Type B pancreatic cell (in vitro differentiated cells): ENCODE data around the gene PARD3. TPM values are rescaled to one million over a fixed set of nuclear protein-coding genes. Genes with fewer than 3 reads are reported as not detected.

Source experiments
- DNase-seq: peaks from one replicate; pipeline ENCODE4 v3.0.0; 2021; ENCODE audit warnings: mixed read lengths; ENCODE audit not compliant: unreplicated experiment; ENCODE audit errors: extremely low spot score
- H3K27ac Mint-ChIP-seq: 2 replicates; pipeline ENCODE4 v1.8.0; 2021; ENCODE audit warnings: mild to moderate bottlenecking, mixed read lengths
- H3K27me3 Mint-ChIP-seq: 2 replicates; pipeline ENCODE4 v1.8.0; 2021; ENCODE audit warnings: mixed read lengths
- H3K36me3 Mint-ChIP-seq: 2 replicates; pipeline ENCODE4 v1.8.0; 2021; ENCODE audit warnings: mixed read lengths
- H3K4me1 Mint-ChIP-seq: one replicate; pipeline ENCODE4 v1.8.0; 2021; ENCODE audit warnings: mixed read lengths; ENCODE audit not compliant: unreplicated experiment
- H3K4me3 Mint-ChIP-seq: 2 replicates; pipeline ENCODE4 v1.8.0; 2021; ENCODE audit warnings: mild to moderate bottlenecking, mixed read lengths
- H3K9me3 Mint-ChIP-seq: 2 replicates; pipeline ENCODE4 v1.8.0; 2021; ENCODE audit warnings: mixed read lengths
- CTCF ChIP-seq: fragments of 200-600 bp; sonication (generic); conservative IDR thresholded peaks from 2 replicates; pipeline ENCODE4 v1.5.0; 2021; ENCODE audit warnings: antibody characterized with exemption, mild to moderate bottlenecking
- total RNA-seq: library from RNA; stranded (reverse); gene quantifications from 2 replicates; pipeline ENCODE4 v1.2.1, GENCODE V29; 2021; ENCODE audit warnings: low replicate concordance

Gene PARD3
- total RNA-seq, 1 donor from 2014 or later, result 52.3 TPM

GRCh38 chr10:34553747-34554146 lies 261.3 kb downstream of the PARD3 start:
- no peak for DNase-seq
- no peak overlapping the region for H3K4me3 Mint-ChIP-seq
- no peaks in the 10 kb centered on the region for H3K9me3 Mint-ChIP-seq
- TF ChIP-seq CTCF, result no peak
- H3K36me3 Mint-ChIP-seq, result peaks cover 17% of the 10 kb centered on the region
- no peak overlapping the region for H3K27ac Mint-ChIP-seq
- H3K27me3 Mint-ChIP-seq, result no peaks in the 10 kb centered on the region
- H3K4me1 Mint-ChIP-seq, result peaks cover 20% of the 10 kb centered on the region

- Mint-ChIP-seq H3K9me3 (no peaks in the 10 kb centered on the region), H3K36me3 (peaks cover 7% of the 10 kb centered on the region), H3K27ac (peak overlapping the region; percentile 20), H3K27me3 (no peaks in the 10 kb centered on the region), H3K4me1 (peaks cover 31% of the 10 kb centered on the region), H3K4me3 (no peak overlapping the region)
- no peak for DNase-seq
- no peak for TF ChIP-seq CTCF
Measured at GRCh38 chr10:34551295-34551694, 263.8 kb downstream of the PARD3 start.

GRCh38 chr10:34549953-34550352 lies 265.1 kb downstream of the PARD3 start:
- Mint-ChIP-seq H3K4me3 (no peak overlapping the region), H3K36me3 (peaks cover 7% of the 10 kb centered on the region), H3K9me3 (no peaks in the 10 kb centered on the region), H3K27ac (no peak overlapping the region), H3K27me3 (no peaks in the 10 kb centered on the region), H3K4me1 (peaks cover 35% of the 10 kb centered on the region)
- TF ChIP-seq CTCF, result no peak
- DNase-seq, result no peak

GRCh38 chr10:34549001-34549400 lies 266.1 kb downstream of the PARD3 start:
- DNase-seq, result no peak
- no peak for TF ChIP-seq CTCF
- H3K27ac Mint-ChIP-seq, result no peak overlapping the region

GRCh38 chr10:34548466-34548865 lies 266.6 kb downstream of the PARD3 start:
- Mint-ChIP-seq H3K27ac (no peak overlapping the region), H3K4me1 (peaks cover 45% of the 10 kb centered on the region), H3K27me3 (no peaks in the 10 kb centered on the region), H3K36me3 (peaks cover 7% of the 10 kb centered on the region), H3K4me3 (no peak overlapping the region), H3K9me3 (peaks cover 3% of the 10 kb centered on the region)
- DNase-seq, result no peak
- TF ChIP-seq CTCF, result no peak

More at GRCh38 chr10:34549001-34549400, 266.1 kb downstream of the PARD3 start:
- peaks cover 41% of the 10 kb centered on the region for H3K4me1 Mint-ChIP-seq
- no peak overlapping the region for H3K4me3 Mint-ChIP-seq
- peaks cover 7% of the 10 kb centered on the region for H3K36me3 Mint-ChIP-seq
- peaks cover 3% of the 10 kb centered on the region for H3K9me3 Mint-ChIP-seq
- H3K27me3 Mint-ChIP-seq, result no peaks in the 10 kb centered on the region

GRCh38 chr10:34547695-34548094 lies 267.4 kb downstream of the PARD3 start:
- Mint-ChIP-seq H3K27ac (no peak overlapping the region), H3K4me1 (peaks cover 49% of the 10 kb centered on the region), H3K9me3 (peaks cover 3% of the 10 kb centered on the region), H3K27me3 (no peaks in the 10 kb centered on the region), H3K4me3 (no peak overlapping the region), H3K36me3 (peaks cover 7% of the 10 kb centered on the region)
- TF ChIP-seq CTCF, result no peak
- DNase-seq, result no peak
